Smooth muscle cell (in vitro differentiated cells): ENCODE data around the gene TRIM71. TPM values are rescaled to one million over a fixed set of nuclear protein-coding genes. Genes with fewer than 3 reads are reported as not detected.

Source experiments
- DNase-seq: peaks from one replicate; lab custom pipeline; 2025; ENCODE audit not compliant: unreplicated experiment; lab: John Stamatoyannopoulos, UW
- H2AFZ ChIP-seq: fragments of 200-600 bp; sonication (generic); 2 replicates; pipeline ENCODE4 v1.6.0; 2016; ENCODE audit warnings: antibody characterized with exemption, low read depth, mild to moderate bottlenecking
- H3F3A ChIP-seq: fragments of 200-600 bp; sonication (generic); 2 replicates; pipeline ENCODE4 v1.6.0; 2017; ENCODE audit warnings: antibody characterized with exemption, low read depth
- H3K27ac ChIP-seq: fragments of 200-600 bp; sonication (generic); 2 replicates; pipeline ENCODE4 v1.5.1; 2016; ENCODE audit warnings: low read depth, mild to moderate bottlenecking
- H3K27me3 ChIP-seq: fragments of 200-600 bp; sonication (generic); 2 replicates; pipeline ENCODE4 v1.6.1; 2016; ENCODE audit warnings: low read depth, mild to moderate bottlenecking
- H3K36me3 ChIP-seq: fragments of 200-600 bp; sonication (generic); 2 replicates; pipeline ENCODE4 v1.5.1; 2016; ENCODE audit warnings: low read depth
- H3K4me1 ChIP-seq: fragments of 200-600 bp; sonication (generic); 2 replicates; pipeline ENCODE4 v1.5.1; 2016; ENCODE audit warnings: low read depth
- H3K4me2 ChIP-seq: fragments of 200-600 bp; sonication (generic); 2 replicates; pipeline ENCODE4 v1.6.0; 2016; ENCODE audit warnings: mild to moderate bottlenecking
- H3K4me3 ChIP-seq: fragments of 200-600 bp; sonication (generic); 2 replicates; pipeline ENCODE4 v1.5.1; 2016; ENCODE audit warnings: mild to moderate bottlenecking
- H3K79me2 ChIP-seq: fragments of 200-600 bp; sonication (generic); 2 replicates; pipeline ENCODE4 v1.6.0; 2016; ENCODE audit warnings: low read depth, mild to moderate bottlenecking
- H3K9ac ChIP-seq: fragments of 200-600 bp; sonication (generic); 2 replicates; pipeline ENCODE4 v1.6.0; 2016; ENCODE audit warnings: low read depth
- H3K9me3 ChIP-seq: fragments of 200-600 bp; sonication (generic); replicated peaks from 2 replicates; pipeline ENCODE4 v1.5.1; 2016; ENCODE audit warnings: low read depth
- H4K20me1 ChIP-seq: fragments of 200-600 bp; sonication (generic); 2 replicates; pipeline ENCODE4 v1.6.0; 2016; ENCODE audit warnings: low read depth
- CTCF ChIP-seq: fragments of 200-600 bp; sonication (generic); IDR thresholded peaks from 2 replicates; pipeline ENCODE4 v1.5.1; 2017; ENCODE audit warnings: borderline replicate concordance, mild to moderate bottlenecking, antibody characterized with exemption; ENCODE audit not compliant: insufficient read depth, poor library complexity, severe bottlenecking
- WGBS: methylation state at CpG from one replicate; pipeline ENCODE4 v1.1.7; 2016; ENCODE audit warnings: low lambda C conversion rate; 5-methylcytosine and 5-hydroxymethylcytosine counted together
- polyA plus RNA-seq: library from polyadenylated mRNA; unstranded; fragments of >200 nt; fragmentation: Nextera tagmentation; extraction: Ambion mirVana; gene quantifications from 2 replicates; pipeline ENCODE4 v1.2.1, GENCODE V29; 2016
- total RNA-seq: library from RNA; depleted of rRNA; stranded (reverse); fragments of >200 nt; gene quantifications from 2 replicates; pipeline ENCODE4 v1.2.3, GENCODE V29; 2014

Gene TRIM71
- total and polyA plus RNA-seq, 2 experiments from 2014 or later = 0.19 to 1.1 TPM

GRCh38 chr3:32847528-32847927 is 29.7 kb downstream of the TRIM71 start:
- Histone ChIP-seq H3F3A (peaks cover 13% of the 10 kb centered on the region), H3K36me3 (no peaks in the 10 kb centered on the region), H4K20me1 (no peaks in the 10 kb centered on the region), H3K4me2 (peak overlapping the region; percentile 31), H3K4me3 (no peak overlapping the region), H3K9ac (no peak overlapping the region), H3K79me2 (peaks cover 4% of the 10 kb centered on the region), H2AFZ (no peak overlapping the region), H3K9me3 (no peaks in the 10 kb centered on the region), H3K27ac (no peak overlapping the region), H3K27me3 (no peaks in the 10 kb centered on the region), H3K4me1 (peaks cover 65% of the 10 kb centered on the region)
- DNase-seq = no peak
- WGBS = 10% methylated on average over 1 of the region's 1 CpG
- TF ChIP-seq CTCF = no peak

- Histone ChIP-seq H3K36me3 (no peaks in the 10 kb centered on the region), H3K79me2 (peaks cover 4% of the 10 kb centered on the region), H3K4me1 (peaks cover 59% of the 10 kb centered on the region), H4K20me1 (no peaks in the 10 kb centered on the region), H2AFZ (no peak overlapping the region), H3K27me3 (no peaks in the 10 kb centered on the region), H3K4me3 (no peak overlapping the region), H3K27ac (no peak overlapping the region), H3F3A (peaks cover 13% of the 10 kb centered on the region), H3K4me2 (peak overlapping the region; percentile 31), H3K9me3 (no peaks in the 10 kb centered on the region), H3K9ac (no peak overlapping the region)
- DNase-seq = no peak
- TF ChIP-seq CTCF = no peak
- WGBS = 17% methylated on average over 4 of the region's 4 CpGs
These were observed 30.4 kb downstream of the TRIM71 start for GRCh38 chr3:32848215-32848614.

- Histone ChIP-seq H3K9me3 (no peaks in the 10 kb centered on the region), H3K4me2 (peak overlapping the region; percentile 31), H3K9ac (no peak overlapping the region), H3K27me3 (no peaks in the 10 kb centered on the region), H4K20me1 (no peaks in the 10 kb centered on the region), H3K79me2 (peaks cover 4% of the 10 kb centered on the region), H3K36me3 (no peaks in the 10 kb centered on the region), H3F3A (peaks cover 13% of the 10 kb centered on the region), H2AFZ (no peak overlapping the region), H3K4me3 (no peak overlapping the region), H3K4me1 (peaks cover 51% of the 10 kb centered on the region), H3K27ac (no peak overlapping the region)
- 55% methylated on average over 4 of the region's 4 CpGs for WGBS
- no peak for TF ChIP-seq CTCF
- DNase-seq = no peak
These were observed 31.2 kb downstream of the TRIM71 start for GRCh38 chr3:32849046-32849445.

- DNase-seq = no peak
These were observed 32.4 kb downstream of the TRIM71 start for GRCh38 chr3:32850226-32850625.

More at GRCh38 chr3:32850226-32850625, 32.4 kb downstream of the TRIM71 start:
- no peak overlapping the region for H3K4me3 ChIP-seq
- H3K4me2 ChIP-seq = peak overlapping the region; percentile 54
- H4K20me1 ChIP-seq = no peaks in the 10 kb centered on the region
- peaks cover 13% of the 10 kb centered on the region for H3F3A ChIP-seq
- WGBS = 34% methylated on average over 3 of the region's 3 CpGs
- H3K36me3 ChIP-seq = no peaks in the 10 kb centered on the region
- no peak overlapping the region for H2AFZ ChIP-seq
- no peaks in the 10 kb centered on the region for H3K27me3 ChIP-seq
- peaks cover 4% of the 10 kb centered on the region for H3K79me2 ChIP-seq
- H3K9ac ChIP-seq = no peak overlapping the region
- peaks cover 48% of the 10 kb centered on the region for H3K4me1 ChIP-seq
- no peaks in the 10 kb centered on the region for H3K9me3 ChIP-seq
- no peak for TF ChIP-seq CTCF
- peak overlapping the region; percentile 55 for H3K27ac ChIP-seq
